ENCODE measurements around the gene TOMM20. TPM values are rescaled to one million over a fixed set of nuclear protein-coding genes. Genes with fewer than 3 reads are reported as not detected.

The TOMM20 gene
- total and polyA plus RNA-seq, 2 of the 8 experiments (the other 6 are each of a cell fraction or from before 2014, with no cell fraction given): 71.4 to 168 TPM

DNA sequence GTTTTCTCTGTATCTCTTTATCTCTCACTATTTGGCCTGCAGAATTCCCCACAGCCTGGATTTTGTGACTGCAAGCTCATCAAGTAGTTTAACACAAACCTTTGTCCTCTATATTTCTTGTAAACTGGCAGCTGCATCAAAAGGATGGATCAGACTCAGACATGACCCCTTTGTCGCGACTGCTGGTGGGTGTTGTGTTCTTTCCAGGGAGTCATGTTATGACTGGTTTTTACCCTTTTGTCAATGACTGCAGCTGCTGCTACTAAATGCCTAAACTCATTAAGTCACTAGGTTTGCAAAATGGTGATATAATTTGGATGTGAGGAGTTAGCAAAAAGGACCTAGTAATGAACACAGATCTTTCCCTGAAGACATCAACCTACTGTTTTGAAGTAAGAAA is 10.2 kb upstream of the TOMM20 start:
- Histone ChIP-seq H3K4me1 (replicated peaks in 1 of 4; ENCODE audit: control insufficient read depth in 3 of 4, insufficient read depth in 4 of 4, low read length in 3 of 4) (no peaks in the 10 kb centered on the region), H4K91ac (replicated peaks; ENCODE audit: insufficient read length, low read length) (no peak overlapping the region), H3K27me3 (replicated peaks in 1 of 4; ENCODE audit: control insufficient read depth in 3 of 4, extremely low read depth in 1 of 4, insufficient read depth in 3 of 4, low read length in 3 of 4) (no peaks in the 10 kb centered on the region), H3K14ac (ENCODE audit: insufficient read length) (no peak overlapping the region), H2BK20ac (ENCODE audit: low read length) (no peak overlapping the region), H3K4me3 (ENCODE audit: extremely low read depth in 1 of 4, insufficient read depth in 2 of 4, low read depth in 3 of 4, low read length in 4 of 4) (no peak overlapping the region), H2BK120ac (replicated peaks; ENCODE audit: low read depth, low read length) (no peak overlapping the region), H2BK5ac (ENCODE audit: low read depth, low read length) (no peak overlapping the region), H3K79me1 (ENCODE audit: low read depth, low read length) (peaks cover 1% of the 10 kb centered on the region), H3K4ac (replicated peaks; ENCODE audit: insufficient read length, low read depth, low read length) (no peak overlapping the region), H3K9me3 (ENCODE audit: insufficient read depth in 2 of 2, low read depth in 1 of 2, low read length in 1 of 2) (no peaks in the 10 kb centered on the region), H3K23ac (ENCODE audit: insufficient read length) (no peak overlapping the region), H4K5ac (ENCODE audit: insufficient read length, low read depth, low read length) (no peak overlapping the region), H2BK12ac (ENCODE audit: low read depth, low read length) (no peak overlapping the region), H3K36me3 (ENCODE audit: control insufficient read depth in 2 of 4, insufficient read depth in 4 of 4, low read length in 3 of 4) (peaks cover 24 to 71% (median 49%) of the 10 kb centered on the region in 4 experiments), H4K8ac (ENCODE audit: extremely low read depth, insufficient read depth, low read length) (no peak overlapping the region), H2BK15ac (ENCODE audit: low read length) (no peak overlapping the region), H4K20me1 (replicated peaks in 1 of 2; ENCODE audit: control insufficient read depth in 1 of 2, insufficient read depth in 2 of 2, low read length in 2 of 2) (peaks cover 3% of the 10 kb centered on the region in 2 experiments), H3K79me2 (ENCODE audit: control insufficient read depth in 1 of 2, insufficient read depth in 2 of 2, low read length in 2 of 2) (peaks cover 0 to 5% of the 10 kb centered on the region in 2 experiments; a peak in 1 of 4 replicates), H3K27ac (ENCODE audit: low read depth, low read length) (no peak overlapping the region), H2AFZ (ENCODE audit: low read length) (no peak overlapping the region), H3K18ac (ENCODE audit: extremely low read depth, low read length) (no peak overlapping the region), H3K4me2 (ENCODE audit: insufficient read depth in 1 of 2, low read depth in 2 of 2, low read length in 2 of 2) (no peak overlapping the region), H3K56ac (replicated peaks; ENCODE audit: insufficient read length, low read depth, low read length) (no peak overlapping the region), H3K9ac (replicated peaks in 1 of 4; ENCODE audit: extremely low read depth in 1 of 4, low read depth in 3 of 4, low read length in 3 of 4) (no peak overlapping the region), H3K23me2 (ENCODE audit: low read depth, low read length) (no peaks in the 10 kb centered on the region), H2AK5ac (ENCODE audit: low read depth, low read length) (no peak overlapping the region)
- ChIA-PET CTCF (ENCODE audit: partially characterized antibody) (interaction anchor here (1.3 to 2.5 kb wide), 3 partner anchors 18 to 34 kb away, joined by 3 to 7 read pairs (median 4); no protein-coding TSS in a partner anchor), POLR2A (ENCODE audit: partially characterized antibody) (interaction anchor here (1.1 to 8.0 kb wide), 4 partner anchors 11 to 29 kb away, joined by 4 to 63 read pairs (median 4); partner anchors contain the start of genes RBM34 and TOMM20)
- WGBS, 2 experiments (ENCODE audit: extremely low coverage in 1 of 2, insufficient coverage in 1 of 2, insufficient read length in 1 of 2, insufficient replicate concordance in 2 of 2, low coverage in 1 of 2, low lambda C conversion rate in 2 of 2, missing lambda C conversion rate in 1 of 2): 92% methylated on average over 2 of the region's 2 CpGs; no CpG with 5 or more reads in 1 of the 2 experiments
- FAIRE-seq (no peak), DNase-seq (ENCODE audit: low read depth in 1 of 2, low spot score in 2 of 2) (peak in 1 of 2 experiments; percentile 16)
- TF ChIP-seq EP300 (IDR thresholded peaks at IDR 0.05; ENCODE audit: borderline replicate concordance in 1 of 2, low read depth in 2 of 2, low read length in 2 of 2): no peak
- no peak for TF ChIP-seq POU5F1 (IDR thresholded peaks at IDR 0.05; ENCODE audit: low read depth, low read length)
- TF ChIP-seq, protein P1, sequence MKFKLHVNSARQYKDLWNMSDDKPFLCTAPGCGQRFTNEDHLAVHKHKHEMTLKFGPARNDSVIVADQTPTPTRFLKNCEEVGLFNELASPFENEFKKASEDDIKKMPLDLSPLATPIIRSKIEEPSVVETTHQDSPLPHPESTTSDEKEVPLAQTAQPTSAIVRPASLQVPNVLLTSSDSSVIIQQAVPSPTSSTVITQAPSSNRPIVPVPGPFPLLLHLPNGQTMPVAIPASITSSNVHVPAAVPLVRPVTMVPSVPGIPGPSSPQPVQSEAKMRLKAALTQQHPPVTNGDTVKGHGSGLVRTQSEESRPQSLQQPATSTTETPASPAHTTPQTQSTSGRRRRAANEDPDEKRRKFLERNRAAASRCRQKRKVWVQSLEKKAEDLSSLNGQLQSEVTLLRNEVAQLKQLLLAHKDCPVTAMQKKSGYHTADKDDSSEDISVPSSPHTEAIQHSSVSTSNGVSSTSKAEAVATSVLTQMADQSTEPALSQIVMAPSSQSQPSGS (IDR thresholded peaks at IDR 0.05; ENCODE audit: low read length): no peak
- TF ChIP-seq JUN (IDR thresholded peaks at IDR 0.05; ENCODE audit: low read depth, low read length): no peak
- no peak for TF ChIP-seq NANOG (IDR thresholded peaks at IDR 0.05; ENCODE audit: insufficient read depth, low read depth, low read length, poor library complexity, severe bottlenecking)
- no peak for TF ChIP-seq SIN3A (conservative IDR thresholded peaks at IDR 0.05 in 1 of 2, IDR thresholded peaks at IDR 0.05 in 1 of 2; ENCODE audit: low read depth in 1 of 2, low read length in 2 of 2)
- no peak for TF ChIP-seq CBX5 (IDR thresholded peaks at IDR 0.05; ENCODE audit: low read depth, low read length)
- TF ChIP-seq KDM4A (IDR thresholded peaks at IDR 0.05; ENCODE audit: low read depth, low read length, severe bottlenecking): no peak
- no peak for TF ChIP-seq JUND (IDR thresholded peaks at IDR 0.05; ENCODE audit: low read length)
- TF ChIP-seq CHD2 (IDR thresholded peaks at IDR 0.05; ENCODE audit: low read length): no peak
- TF ChIP-seq RNF2 (IDR thresholded peaks at IDR 0.05; ENCODE audit: borderline replicate concordance, low read depth, low read length, missing control alignments, poor library complexity, severe bottlenecking): no peak

All from H1 (cell line).